DLD1 (cell line): ENCODE results near the gene LDHB.
"Not testable (repeated sequence)": the region's sequence is repeated elsewhere in the genome, so short reads cannot be mapped to it uniquely, and the experiment has no call there.

Experiments used
- in situ Hi-C: cut with HindIII; loops from 2 replicates; pipeline ENCODE4 v1.10.0; 2017; ENCODE audit warnings: low sequenced_read_pairs

The LDHB gene

GRCh38 chr12:21657326-21658077, at the start of gene LDHB:
LDHB (minus strand) TSS chr12:21657842; CDS start chr12:21654671, 3,171 bp downstream.
- in situ Hi-C loops: no loop called here

GRCh38 chr12:21704847-21705246, 47.2 kb upstream of the LDHB start:
- in situ Hi-C loops: no loop called here

- in situ Hi-C loops: loop anchor here (25.0 kb wide), 1 partner anchor 362 kb away; no protein-coding TSS in a partner anchor
Observed at GRCh38 chr12:21699851-21700250, 42.2 kb upstream of the LDHB start.

- in situ Hi-C loops: loop anchor here (25.0 kb wide), 1 partner anchor 364 kb away; no protein-coding TSS in a partner anchor
Observed at GRCh38 chr12:21697904-21698630, 40.4 kb upstream of the LDHB start.

GRCh38 chr12:21696625-21697024, 39.0 kb upstream of the LDHB start:
- in situ Hi-C loops: loop anchor here (25.0 kb wide), 1 partner anchor 366 kb away; no protein-coding TSS in a partner anchor

- in situ Hi-C loops: loop anchor here (25.0 kb wide), 1 partner anchor 366 kb away; no protein-coding TSS in a partner anchor
Observed at GRCh38 chr12:21695986-21696385, 38.3 kb upstream of the LDHB start.

GRCh38 chr12:21694660-21695059, 37.0 kb upstream of the LDHB start:
- in situ Hi-C loops: loop anchor here (25.0 kb wide), 1 partner anchor 368 kb away; no protein-coding TSS in a partner anchor

- in situ Hi-C loops: loop anchor here (25.0 kb wide), 1 partner anchor 371 kb away; no protein-coding TSS in a partner anchor
Observed at GRCh38 chr12:21691515-21691914, 33.9 kb upstream of the LDHB start.

- in situ Hi-C loops: loop anchor here (25.0 kb wide), 1 partner anchor 371 kb away; no protein-coding TSS in a partner anchor
Observed at GRCh38 chr12:21690704-21691368, 33.2 kb upstream of the LDHB start.

- in situ Hi-C loops: loop anchor here (25.0 kb wide), 1 partner anchor 379 kb away; no protein-coding TSS in a partner anchor
Observed at GRCh38 chr12:21683115-21683514, 25.5 kb upstream of the LDHB start.

GRCh38 chr12:21678959-21679358, 21.3 kb upstream of the LDHB start:
- in situ Hi-C loops: loop anchor here (25.0 kb wide), 1 partner anchor 383 kb away; no protein-coding TSS in a partner anchor

GRCh38 chr12:21677622-21678277, 20.1 kb upstream of the LDHB start:
- in situ Hi-C loops: loop anchor here (25.0 kb wide), 1 partner anchor 385 kb away; no protein-coding TSS in a partner anchor

GRCh38 chr12:21677204-21677603, 19.6 kb upstream of the LDHB start:
- in situ Hi-C loops: loop anchor here (25.0 kb wide), 1 partner anchor 385 kb away; no protein-coding TSS in a partner anchor

GRCh38 chr12:21676776-21677175, 19.1 kb upstream of the LDHB start:
- in situ Hi-C loops: loop anchor here (25.0 kb wide), 1 partner anchor 386 kb away; no protein-coding TSS in a partner anchor

- in situ Hi-C loops: loop anchor here (25.0 kb wide), 1 partner anchor 387 kb away; no protein-coding TSS in a partner anchor
Observed at GRCh38 chr12:21675641-21676040, 18.0 kb upstream of the LDHB start.

GRCh38 chr12:21675096-21675495, 17.5 kb upstream of the LDHB start:
- in situ Hi-C loops: loop anchor here (25.0 kb wide), 1 partner anchor 387 kb away; no protein-coding TSS in a partner anchor

- in situ Hi-C loops: not testable (repeated sequence)
Observed at GRCh38 chr12:21673830-21674552, 16.3 kb upstream of the LDHB start.

- in situ Hi-C loops: no loop called here
Observed at GRCh38 chr12:21672146-21672545, 14.5 kb upstream of the LDHB start.

- in situ Hi-C loops: no loop called here
Observed at GRCh38 chr12:21666722-21667121, 9.1 kb upstream of the LDHB start.
